Prostate gland (tissue), 2 donors: ENCODE results near the gene LNPK.

ENCODE experiments used
- CTCF ChIP-seq, 4 experiments: fragments of 200-600 bp in 2 of 4; fragments of 450-650 bp in 2 of 4; sonication (generic) in 2 of 4; IDR thresholded peaks; 1 replicate in 3 of 4; 2 replicates in 1 of 4; pipeline ENCODE4 v1.5.1; 2016 to 2019; ENCODE audit warnings: antibody characterized with exemption in 4 of 4, mild to moderate bottlenecking in 2 of 4, moderate library complexity in 2 of 4
- POLR2A ChIP-seq: fragments of 450-650 bp; IDR thresholded peaks from one replicate; pipeline ENCODE4 v1.6.1; 2016; ENCODE audit warnings: antibody characterized with exemption, mild to moderate bottlenecking

DNA sequence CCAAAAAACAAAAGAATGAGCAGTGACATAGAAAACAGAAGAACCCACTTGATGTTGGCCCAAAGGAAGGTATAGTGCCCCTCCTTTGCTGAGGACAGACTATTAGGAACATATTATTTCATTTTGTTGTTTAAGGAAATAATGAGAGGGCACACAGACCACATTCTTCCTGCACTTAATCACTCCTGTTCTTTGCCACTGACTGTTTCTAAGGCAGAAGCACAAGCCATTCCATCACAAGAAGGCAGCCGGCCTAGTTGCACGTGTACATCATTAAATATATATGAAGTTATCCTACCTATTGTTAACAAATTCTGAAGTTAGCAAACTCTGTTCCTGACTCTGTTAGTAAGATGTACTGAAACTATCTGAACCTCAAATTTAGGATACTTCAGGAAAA lies 110.0 kb downstream of the LNPK start:
- TF ChIP-seq CTCF (IDR thresholded peaks at IDR 0.05) = no peak
- no peak for TF ChIP-seq POLR2A
